Measurements from ENCODE around the gene ARPC1B. TPM values are rescaled to one million over a fixed set of nuclear protein-coding genes. Genes with fewer than 3 reads are reported as not detected.

ARPC1B gene
- total and polyA plus RNA-seq, 2 of the 4 experiments (the other 2 are of a cell fraction): 351 to 488 TPM

DNA sequence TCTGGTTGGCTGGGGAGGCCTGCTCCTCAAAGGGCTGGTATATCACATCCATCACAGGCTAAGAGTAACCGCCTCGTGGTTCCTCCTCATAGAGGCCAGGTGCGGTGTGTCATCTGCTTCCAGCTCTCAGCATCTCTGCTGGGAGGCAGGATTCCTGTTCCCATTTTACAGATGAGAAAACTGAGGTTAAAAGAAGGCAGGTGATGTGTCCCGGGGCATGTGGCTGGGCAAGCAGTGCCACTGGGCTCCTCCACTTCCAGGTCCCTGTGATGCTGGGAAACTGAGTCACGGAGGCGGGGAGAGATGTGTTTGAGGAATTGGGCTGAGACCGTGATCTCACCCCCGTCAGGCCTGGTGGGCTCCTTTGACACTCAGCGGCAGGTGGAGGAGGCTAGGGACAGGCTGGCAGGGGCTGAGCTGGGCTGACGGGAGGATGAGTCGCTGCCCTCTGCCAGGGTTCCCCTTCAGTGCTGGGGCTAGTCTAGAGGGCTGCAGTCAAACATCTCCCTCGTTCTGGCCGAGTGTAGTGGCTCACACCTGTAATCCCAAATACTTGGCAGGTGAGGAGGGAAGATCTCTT, 9.4 kb downstream of the ARPC1B start:
- in situ Hi-C loops (cut with MboI; ENCODE audit: low sequenced_read_pairs): no loop called here
- CTCF ChIA-PET: interaction anchor here (0.6 kb wide), 1 partner anchor 163 kb away, joined by 3 read pairs; no protein-coding TSS in a partner anchor
- dilution Hi-C loops (cut with HindIII; ENCODE audit: low sequenced_read_pairs, unreplicated experiment): no loop called here

More for the DNA sequence above, 9.4 kb downstream of the ARPC1B start:
- Histone ChIP-seq H3K4me1 (ENCODE audit: control insufficient read depth, insufficient read depth, low read length) (peaks cover 14% of the 10 kb centered on the region), H2BK20ac (ENCODE audit: low read depth, low read length) (no peak overlapping the region), H3K36me3 (ENCODE audit: control insufficient read depth, insufficient read depth, low read length) (peaks cover 21% of the 10 kb centered on the region), H3K9ac (ENCODE audit: low read depth, low read length) (no peak overlapping the region), H4K8ac (ENCODE audit: low read depth in 2 of 2, low read length in 2 of 2) (no peak overlapping the region), H3K56ac (ENCODE audit: extremely low read depth, insufficient read depth, low read length) (no peak overlapping the region), H3K18ac (ENCODE audit: low read depth, low read length) (no peak overlapping the region), H3K9me3 (ENCODE audit: control insufficient read depth, insufficient read depth, low read length) (no peaks in the 10 kb centered on the region), H3K4me2 (ENCODE audit: low read depth, low read length) (no peak overlapping the region), H4K5ac (ENCODE audit: low read depth, low read length) (no peak overlapping the region), H2BK120ac (ENCODE audit: low read depth, low read length) (no peak overlapping the region), H3K9me1 (ENCODE audit: insufficient read depth, low read length) (peaks cover 13% of the 10 kb centered on the region), H2AK9ac (replicated peaks; ENCODE audit: low read depth, low read length, poor library complexity) (no peak overlapping the region), H4K91ac (ENCODE audit: insufficient read depth, low read depth, low read length) (no peak overlapping the region), H3K27me3 (ENCODE audit: control insufficient read depth, insufficient read depth, low read length) (no peaks in the 10 kb centered on the region), H2BK5ac (ENCODE audit: low read depth, low read length, poor library complexity, severe bottlenecking) (no peak overlapping the region), H3K4me3 (ENCODE audit: insufficient read depth, low read depth, low read length) (no peak overlapping the region), H2AFZ (replicated peaks; ENCODE audit: low read length, poor library complexity) (no peak overlapping the region), H3K79me1 (ENCODE audit: low read depth in 1 of 2, low read length in 2 of 2) (peaks cover 21 to 70% of the 10 kb centered on the region in 2 experiments), H2BK15ac (ENCODE audit: low read depth, low read length) (no peak overlapping the region), H3K23ac (ENCODE audit: low read depth, low read length) (no peak overlapping the region), H3K27ac (ENCODE audit: insufficient read depth, low read length) (no peak overlapping the region), H4K20me1 (ENCODE audit: insufficient read depth, low read length) (peaks cover 57% of the 10 kb centered on the region), H2AK5ac (ENCODE audit: low read depth, low read length) (no peak overlapping the region), H3K14ac (replicated peaks; ENCODE audit: low read depth, low read length) (no peak overlapping the region), H3K4ac (ENCODE audit: low read depth, low read length) (no peak overlapping the region)
- intact Hi-C loops (cut with micrococcal nuclease): no loop called here
- TF ChIP-seq BHLHE40 (IDR thresholded peaks at IDR 0.05; ENCODE audit: low read depth, low read length): no peak
- TF ChIP-seq, protein P1, sequence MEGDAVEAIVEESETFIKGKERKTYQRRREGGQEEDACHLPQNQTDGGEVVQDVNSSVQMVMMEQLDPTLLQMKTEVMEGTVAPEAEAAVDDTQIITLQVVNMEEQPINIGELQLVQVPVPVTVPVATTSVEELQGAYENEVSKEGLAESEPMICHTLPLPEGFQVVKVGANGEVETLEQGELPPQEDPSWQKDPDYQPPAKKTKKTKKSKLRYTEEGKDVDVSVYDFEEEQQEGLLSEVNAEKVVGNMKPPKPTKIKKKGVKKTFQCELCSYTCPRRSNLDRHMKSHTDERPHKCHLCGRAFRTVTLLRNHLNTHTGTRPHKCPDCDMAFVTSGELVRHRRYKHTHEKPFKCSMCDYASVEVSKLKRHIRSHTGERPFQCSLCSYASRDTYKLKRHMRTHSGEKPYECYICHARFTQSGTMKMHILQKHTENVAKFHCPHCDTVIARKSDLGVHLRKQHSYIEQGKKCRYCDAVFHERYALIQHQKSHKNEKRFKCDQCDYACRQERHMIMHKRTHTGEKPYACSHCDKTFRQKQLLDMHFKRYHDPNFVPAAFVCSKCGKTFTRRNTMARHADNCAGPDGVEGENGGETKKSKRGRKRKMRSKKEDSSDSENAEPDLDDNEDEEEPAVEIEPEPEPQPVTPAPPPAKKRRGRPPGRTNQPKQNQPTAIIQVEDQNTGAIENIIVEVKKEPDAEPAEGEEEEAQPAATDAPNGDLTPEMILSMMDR (conservative IDR thresholded peaks at IDR 0.05; ENCODE audit: low read depth, low read length): no peak
- TF ChIP-seq RAD21 (IDR thresholded peaks at IDR 0.05; ENCODE audit: low read length): no peak
- no peak for TF ChIP-seq SMC3 (IDR thresholded peaks at IDR 0.05; ENCODE audit: low read depth, low read length)
- TF ChIP-seq POLR2A (IDR thresholded peaks at IDR 0.05; ENCODE audit: low read depth, low read length): no peak
- no peak for TF ChIP-seq MXI1 (IDR thresholded peaks at IDR 0.05; ENCODE audit: borderline replicate concordance, low read depth, low read length)
- TF ChIP-seq CEBPB (IDR thresholded peaks at IDR 0.05; ENCODE audit: low read depth, low read length): no peak
- TF ChIP-seq FOS (IDR thresholded peaks at IDR 0.05; ENCODE audit: low read depth, low read length): no peak
- TF ChIP-seq MAFK (IDR thresholded peaks at IDR 0.05; ENCODE audit: low read depth, low read length): no peak
- TF ChIP-seq MAZ (IDR thresholded peaks at IDR 0.05; ENCODE audit: borderline replicate concordance, low read depth, low read length): no peak
- TF ChIP-seq NFE2L2 (IDR thresholded peaks at IDR 0.05; ENCODE audit: low read depth, low read length): no peak
- TF ChIP-seq, protein P2, sequence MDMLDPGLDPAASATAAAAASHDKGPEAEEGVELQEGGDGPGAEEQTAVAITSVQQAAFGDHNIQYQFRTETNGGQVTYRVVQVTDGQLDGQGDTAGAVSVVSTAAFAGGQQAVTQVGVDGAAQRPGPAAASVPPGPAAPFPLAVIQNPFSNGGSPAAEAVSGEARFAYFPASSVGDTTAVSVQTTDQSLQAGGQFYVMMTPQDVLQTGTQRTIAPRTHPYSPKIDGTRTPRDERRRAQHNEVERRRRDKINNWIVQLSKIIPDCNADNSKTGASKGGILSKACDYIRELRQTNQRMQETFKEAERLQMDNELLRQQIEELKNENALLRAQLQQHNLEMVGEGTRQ (IDR thresholded peaks at IDR 0.05; ENCODE audit: low read depth, low read length): no peak
- TF ChIP-seq RFX5 (IDR thresholded peaks at IDR 0.05; ENCODE audit: low read depth, low read length): no peak
- TF ChIP-seq RCOR1 (IDR thresholded peaks at IDR 0.05; ENCODE audit: insufficient replicate concordance, low read length): no peak
- TF ChIP-seq, protein P3, sequence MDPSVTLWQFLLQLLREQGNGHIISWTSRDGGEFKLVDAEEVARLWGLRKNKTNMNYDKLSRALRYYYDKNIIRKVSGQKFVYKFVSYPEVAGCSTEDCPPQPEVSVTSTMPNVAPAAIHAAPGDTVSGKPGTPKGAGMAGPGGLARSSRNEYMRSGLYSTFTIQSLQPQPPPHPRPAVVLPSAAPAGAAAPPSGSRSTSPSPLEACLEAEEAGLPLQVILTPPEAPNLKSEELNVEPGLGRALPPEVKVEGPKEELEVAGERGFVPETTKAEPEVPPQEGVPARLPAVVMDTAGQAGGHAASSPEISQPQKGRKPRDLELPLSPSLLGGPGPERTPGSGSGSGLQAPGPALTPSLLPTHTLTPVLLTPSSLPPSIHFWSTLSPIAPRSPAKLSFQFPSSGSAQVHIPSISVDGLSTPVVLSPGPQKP (IDR thresholded peaks at IDR 0.05; ENCODE audit: borderline replicate concordance, low read depth, low read length): no peak
- TF ChIP-seq CHD1 (IDR thresholded peaks at IDR 0.05; ENCODE audit: low read depth, low read length): no peak
- DNase-seq (no peak), ATAC-seq (ENCODE audit: low read depth) (no peak)
- POLR2A ChIA-PET (ENCODE audit: unreplicated experiment): no interaction called here
- no TSS peak for BruUV-seq (replicated peaks)
- 98% methylated on average over 5 of the region's 13 CpGs; no CpG with 5 or more reads in 1 of the 2 experiments for WGBS, 2 experiments (ENCODE audit: extremely low coverage in 2 of 2, insufficient read length in 1 of 2)
